Gastroesophageal sphincter (tissue), 3 donors: ENCODE measurements around the gene ADAM23.

Experiments used
- EP300 ChIP-seq: sonication (generic); formaldehyde crosslinking; IDR thresholded peaks from one replicate; pipeline ENCODE4 v1.6.1; 2017; ENCODE audit warnings: antibody characterized with exemption, mild to moderate bottlenecking
- POLR2A ChIP-seq, 2 donors: fragments of 450-650 bp; IDR thresholded peaks; one replicate each; pipeline ENCODE4 v1.6.1; 2017; ENCODE audit warnings: antibody characterized with exemption in 2 of 2, mild to moderate bottlenecking in 2 of 2, moderate library complexity in 1 of 2
- POLR2AphosphoS5 ChIP-seq: sonication (generic); formaldehyde crosslinking; IDR thresholded peaks from one replicate; pipeline ENCODE4 v1.6.1; 2017; ENCODE audit warnings: antibody characterized with exemption
- TF ChIP-seq, protein P1 (sequence below), 4 experiments: fragments of 200-600 bp in 2 of 4; fragments of 450-650 bp in 2 of 4; sonication (generic) in 1 of 4; IDR thresholded peaks; one replicate each; pipeline ENCODE4 v1.5.1; 2017 to 2019; ENCODE audit warnings: antibody characterized with exemption in 4 of 4, mild to moderate bottlenecking in 2 of 4, moderate library complexity in 2 of 4

DNA sequence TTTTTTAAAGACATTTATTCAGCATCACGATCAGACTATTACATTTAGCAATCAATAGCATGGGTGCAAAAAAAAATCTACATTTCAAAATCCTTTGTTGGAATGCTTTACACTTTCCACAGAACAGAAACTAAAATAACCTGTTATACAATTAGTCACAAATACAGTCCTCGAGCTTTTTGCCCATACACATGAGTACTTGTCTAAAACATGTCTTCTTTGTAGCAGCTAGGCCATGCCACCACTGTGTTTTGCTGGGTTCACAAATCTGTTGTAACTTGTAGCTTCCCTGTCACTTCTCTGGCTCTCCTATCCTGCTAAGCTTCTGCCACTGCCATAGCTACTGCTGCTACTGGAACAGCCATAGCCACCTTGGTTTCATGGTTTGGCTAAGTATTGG is 24.4 kb upstream of the ADAM23 start:
- TF ChIP-seq, protein P1, sequence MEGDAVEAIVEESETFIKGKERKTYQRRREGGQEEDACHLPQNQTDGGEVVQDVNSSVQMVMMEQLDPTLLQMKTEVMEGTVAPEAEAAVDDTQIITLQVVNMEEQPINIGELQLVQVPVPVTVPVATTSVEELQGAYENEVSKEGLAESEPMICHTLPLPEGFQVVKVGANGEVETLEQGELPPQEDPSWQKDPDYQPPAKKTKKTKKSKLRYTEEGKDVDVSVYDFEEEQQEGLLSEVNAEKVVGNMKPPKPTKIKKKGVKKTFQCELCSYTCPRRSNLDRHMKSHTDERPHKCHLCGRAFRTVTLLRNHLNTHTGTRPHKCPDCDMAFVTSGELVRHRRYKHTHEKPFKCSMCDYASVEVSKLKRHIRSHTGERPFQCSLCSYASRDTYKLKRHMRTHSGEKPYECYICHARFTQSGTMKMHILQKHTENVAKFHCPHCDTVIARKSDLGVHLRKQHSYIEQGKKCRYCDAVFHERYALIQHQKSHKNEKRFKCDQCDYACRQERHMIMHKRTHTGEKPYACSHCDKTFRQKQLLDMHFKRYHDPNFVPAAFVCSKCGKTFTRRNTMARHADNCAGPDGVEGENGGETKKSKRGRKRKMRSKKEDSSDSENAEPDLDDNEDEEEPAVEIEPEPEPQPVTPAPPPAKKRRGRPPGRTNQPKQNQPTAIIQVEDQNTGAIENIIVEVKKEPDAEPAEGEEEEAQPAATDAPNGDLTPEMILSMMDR (IDR thresholded peaks at IDR 0.05), result no peak
- TF ChIP-seq POLR2AphosphoS5, result no peak
- no peak for TF ChIP-seq POLR2A (IDR thresholded peaks at IDR 0.05)
- no peak for TF ChIP-seq EP300
